GM18858 (cell line): ENCODE measurements around the gene FANK1.
"Not testable (repeated sequence)": the region's sequence is repeated elsewhere in the genome, so short reads cannot be mapped to it uniquely, and the experiment has no call there.

Experiments used
- ATAC-seq: cut with Tn5 transposase; IDR thresholded peaks from one replicate; pipeline ENCODE4 v1.9.1; 2021; ENCODE audit not compliant: unreplicated experiment

Gene FANK1

GRCh38 chr10:125886914-125887512, 9.4 kb upstream of the FANK1 start:
- ATAC-seq = no peak

GRCh38 chr10:125889441-125889840, 6.9 kb upstream of the FANK1 start:
- ATAC-seq = not testable (repeated sequence)

GRCh38 chr10:125892402-125892801, 4.0 kb upstream of the FANK1 start:
- not testable (repeated sequence) for ATAC-seq

- ATAC-seq = not testable (repeated sequence)
Measured at GRCh38 chr10:125894176-125894575, 2.2 kb upstream of the FANK1 start.

- ATAC-seq = peak; percentile 30
Measured at GRCh38 chr10:125895130-125896087, 955 bp upstream of the FANK1 start.

- ATAC-seq = not testable (repeated sequence)
Measured at GRCh38 chr10:125897317-125897716, 953 bp downstream of the FANK1 start.

GRCh38 chr10:125900963-125901362, 4.6 kb downstream of the FANK1 start:
- not testable (repeated sequence) for ATAC-seq

- ATAC-seq = not testable (repeated sequence)
Measured at GRCh38 chr10:125903135-125903640, 6.8 kb downstream of the FANK1 start.

GRCh38 chr10:125905069-125905994, 9.0 kb downstream of the FANK1 start:
- not testable (repeated sequence) for ATAC-seq

GRCh38 chr10:125907598-125907997, 11.2 kb downstream of the FANK1 start:
- not testable (repeated sequence) for ATAC-seq

- not testable (repeated sequence) for ATAC-seq
Measured at GRCh38 chr10:125908813-125909212, 12.4 kb downstream of the FANK1 start.

GRCh38 chr10:125909491-125909890, 13.1 kb downstream of the FANK1 start:
- not testable (repeated sequence) for ATAC-seq

- no peak for ATAC-seq
Measured at GRCh38 chr10:125911145-125911544, 14.8 kb downstream of the FANK1 start.

- no peak for ATAC-seq
Measured at GRCh38 chr10:125911990-125912389, 15.6 kb downstream of the FANK1 start.

GRCh38 chr10:125913277-125913676, 16.9 kb downstream of the FANK1 start:
- ATAC-seq = not testable (repeated sequence)

- ATAC-seq = no peak
Measured at GRCh38 chr10:125916977-125917376, 20.6 kb downstream of the FANK1 start.

- not testable (repeated sequence) for ATAC-seq
Measured at GRCh38 chr10:125917704-125918361, 21.5 kb downstream of the FANK1 start.

- not testable (repeated sequence) for ATAC-seq
Measured at GRCh38 chr10:125921643-125922306, 25.4 kb downstream of the FANK1 start.

- ATAC-seq = no peak
Measured at GRCh38 chr10:125925262-125925834, 29.0 kb downstream of the FANK1 start.
